Uterus (tissue), 4 donors: ENCODE results near the gene EHMT1. TPM values are rescaled to one million over a fixed set of nuclear protein-coding genes. Genes with fewer than 3 reads are reported as not detected.
"Not testable (repeated sequence)": the region's sequence is repeated elsewhere in the genome, so short reads cannot be mapped to it uniquely, and the experiment has no call there.

Experiments
- DNase-seq, 2 donors: peaks; one replicate each; pipeline ENCODE4 v3.0.0-alpha.2; 2019 to 2020
- H3K27ac ChIP-seq, 2 donors: fragments of 200-600 bp; sonication (generic); 1 replicate in 1 of 2; 2 replicates in 1 of 2; pipeline ENCODE4 v1.5.1; 2016 to 2018
- H3K27me3 ChIP-seq, 2 donors: fragments of 200-600 bp; sonication (generic); one replicate each; pipeline ENCODE4 v1.5.1; 2018 to 2019; ENCODE audit warnings: control low read depth in 1 of 2
- H3K36me3 ChIP-seq, 2 donors: fragments of 200-600 bp; sonication (generic); one replicate each; pipeline ENCODE4 v1.5.1; 2019; ENCODE audit warnings: control low read depth in 1 of 2
- H3K4me1 ChIP-seq, 2 donors: fragments of 200-600 bp; sonication (generic); one replicate each; pipeline ENCODE4 v1.5.1; 2018 to 2019; ENCODE audit warnings: control low read depth in 1 of 2
- H3K4me3 ChIP-seq, 2 donors: fragments of 200-600 bp; sonication (generic); 1 replicate in 1 of 2; 2 replicates in 1 of 2; pipeline ENCODE4 v1.5.1; 2018 to 2019; ENCODE audit warnings: mild to moderate bottlenecking in 1 of 2
- H3K9me3 ChIP-seq, 2 donors: fragments of 200-600 bp; sonication (generic); one replicate each; pipeline ENCODE4 v1.5.1; 2019; ENCODE audit warnings: control low read depth in 1 of 2
- POLR2A ChIP-seq, 2 donors: fragments of 450-650 bp; IDR thresholded peaks; one replicate each; pipeline ENCODE4 v1.6.1; 2016; ENCODE audit warnings: antibody characterized with exemption in 2 of 2, mild to moderate bottlenecking in 1 of 2, moderate library complexity in 1 of 2
- intact Hi-C: fragments of 100-400 bp; cut with DNase I; formaldehyde crosslinking; loops from one replicate; pipeline ENCODE4 v1.15.1; 2023; ENCODE audit warnings: low total_unique reads
- total RNA-seq, 4 donors: library from RNA; depleted of rRNA in 3 of 4; stranded (reverse); fragments of >200 nt in 3 of 4; gene quantifications; one replicate each; pipeline versions ENCODE4 v1.1.0 to v1.2.4, GENCODE V29; 2014 to 2023
- TF ChIP-seq, protein P1 (sequence below), 4 experiments: fragments of 200-600 bp in 2 of 4; fragments of 450-650 bp in 2 of 4; sonication (generic) in 2 of 4; IDR thresholded peaks; one replicate each; pipeline ENCODE4 v1.5.1; 2016 to 2019; ENCODE audit warnings: antibody characterized with exemption in 4 of 4, mild to moderate bottlenecking in 2 of 4, moderate library complexity in 1 of 4
- donor health status: DM: yes; HTN: yes; CAD: no.

EHMT1 gene
- total RNA-seq, 4 donors from 2014 or later: 32.6 to 109 (median 74.9) TPM

DNA sequence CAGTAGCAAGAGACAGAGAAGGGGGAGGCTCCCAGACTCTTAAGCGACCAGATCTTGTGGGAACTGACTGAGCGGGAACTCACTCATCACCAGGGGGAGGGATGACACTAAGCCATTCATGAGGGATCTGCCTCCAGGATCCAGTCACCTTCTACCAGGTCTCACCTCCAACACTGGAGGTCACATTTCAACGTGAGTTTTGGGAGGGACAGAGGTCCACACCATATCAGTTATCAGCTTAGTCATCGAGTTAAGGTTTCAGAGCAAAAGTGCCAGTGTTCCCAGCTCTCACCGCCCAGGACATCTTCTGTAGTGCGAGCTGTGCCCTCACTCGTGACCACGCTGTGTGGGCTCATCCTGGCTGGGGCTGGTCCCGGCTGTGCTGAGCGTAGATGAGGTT lies 160.1 kb downstream of the EHMT1 start:
- TF ChIP-seq POLR2A (IDR thresholded peaks at IDR 0.05): no peak
- TF ChIP-seq, protein P1, sequence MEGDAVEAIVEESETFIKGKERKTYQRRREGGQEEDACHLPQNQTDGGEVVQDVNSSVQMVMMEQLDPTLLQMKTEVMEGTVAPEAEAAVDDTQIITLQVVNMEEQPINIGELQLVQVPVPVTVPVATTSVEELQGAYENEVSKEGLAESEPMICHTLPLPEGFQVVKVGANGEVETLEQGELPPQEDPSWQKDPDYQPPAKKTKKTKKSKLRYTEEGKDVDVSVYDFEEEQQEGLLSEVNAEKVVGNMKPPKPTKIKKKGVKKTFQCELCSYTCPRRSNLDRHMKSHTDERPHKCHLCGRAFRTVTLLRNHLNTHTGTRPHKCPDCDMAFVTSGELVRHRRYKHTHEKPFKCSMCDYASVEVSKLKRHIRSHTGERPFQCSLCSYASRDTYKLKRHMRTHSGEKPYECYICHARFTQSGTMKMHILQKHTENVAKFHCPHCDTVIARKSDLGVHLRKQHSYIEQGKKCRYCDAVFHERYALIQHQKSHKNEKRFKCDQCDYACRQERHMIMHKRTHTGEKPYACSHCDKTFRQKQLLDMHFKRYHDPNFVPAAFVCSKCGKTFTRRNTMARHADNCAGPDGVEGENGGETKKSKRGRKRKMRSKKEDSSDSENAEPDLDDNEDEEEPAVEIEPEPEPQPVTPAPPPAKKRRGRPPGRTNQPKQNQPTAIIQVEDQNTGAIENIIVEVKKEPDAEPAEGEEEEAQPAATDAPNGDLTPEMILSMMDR (IDR thresholded peaks at IDR 0.05): no peak
- intact Hi-C loops: no loop called here
- no peak for DNase-seq
- Histone ChIP-seq H3K36me3 (no peaks in the 10 kb centered on the region), H3K4me3 (no peak overlapping the region), H3K4me1 (no peaks in the 10 kb centered on the region), H3K27ac (no peak overlapping the region), H3K27me3 (no peaks in the 10 kb centered on the region), H3K9me3 (no peaks in the 10 kb centered on the region)

DNA sequence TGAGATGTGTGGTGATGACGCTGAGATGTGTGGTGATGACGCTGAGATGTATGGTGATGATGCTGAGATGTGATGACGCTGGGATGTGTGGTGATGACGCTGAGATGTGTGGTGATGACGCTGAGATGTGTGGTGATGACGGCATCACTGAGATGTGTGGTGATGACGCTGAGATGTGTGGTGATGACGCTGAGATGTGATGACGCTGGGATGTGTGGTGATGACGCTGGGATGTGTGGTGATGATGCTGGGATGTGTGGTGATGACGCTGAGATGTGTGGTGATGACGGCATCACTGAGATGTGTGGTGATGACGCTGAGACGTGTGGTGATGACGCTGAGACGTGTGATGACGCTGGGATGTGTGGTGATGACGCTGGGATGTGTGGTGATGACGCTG lies 161.2 kb downstream of the EHMT1 start:
- DNase-seq, H3K9me3 ChIP-seq, intact Hi-C loops, H3K27me3 ChIP-seq, H3K4me3 ChIP-seq, H3K4me1 ChIP-seq, H3K27ac ChIP-seq, H3K36me3 ChIP-seq: not testable (repeated sequence)

DNA sequence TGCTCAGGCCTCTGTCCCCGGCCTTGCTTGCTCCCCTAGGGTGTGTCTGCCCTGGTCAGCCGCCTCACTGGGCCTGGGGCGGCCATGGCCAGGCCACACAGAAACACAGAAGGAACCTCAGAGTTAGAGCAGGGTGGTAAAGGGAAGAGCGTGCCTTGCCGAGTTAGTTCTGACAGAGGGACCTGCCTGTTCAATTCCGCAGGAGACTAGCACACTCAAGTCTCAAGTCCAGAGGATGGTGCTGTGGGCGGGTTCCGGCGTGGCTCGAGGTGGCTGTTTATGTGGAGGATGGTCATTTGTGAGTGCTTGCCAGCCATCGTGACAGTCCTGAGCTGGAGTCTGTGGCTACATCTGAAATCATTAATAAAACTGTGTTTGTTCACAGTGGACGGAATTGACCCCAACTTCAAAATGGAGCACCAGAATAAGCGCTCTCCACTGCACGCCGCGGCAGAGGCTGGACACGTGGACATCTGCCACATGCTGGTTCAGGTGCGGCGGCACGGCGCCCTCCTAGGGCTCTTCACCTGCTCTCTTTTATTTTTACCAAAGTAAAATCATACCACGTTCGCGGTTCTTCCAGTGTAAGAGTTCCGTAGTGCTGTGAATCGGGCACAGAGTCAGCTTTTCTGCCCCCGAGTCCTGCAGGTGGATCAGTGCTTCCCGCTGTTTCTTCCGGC lies 163.2 kb downstream of the EHMT1 start:
- TF ChIP-seq, protein P1 (IDR thresholded peaks at IDR 0.05): no peak
- TF ChIP-seq POLR2A (IDR thresholded peaks at IDR 0.05): no peak
- Histone ChIP-seq H3K9me3 (no peaks in the 10 kb centered on the region), H3K4me1 (no peaks in the 10 kb centered on the region), H3K36me3 (no peaks in the 10 kb centered on the region), H3K4me3 (no peak overlapping the region), H3K27ac (no peak overlapping the region), H3K27me3 (no peaks in the 10 kb centered on the region)
- DNase-seq: no peak
- intact Hi-C loops: no loop called here

DNA sequence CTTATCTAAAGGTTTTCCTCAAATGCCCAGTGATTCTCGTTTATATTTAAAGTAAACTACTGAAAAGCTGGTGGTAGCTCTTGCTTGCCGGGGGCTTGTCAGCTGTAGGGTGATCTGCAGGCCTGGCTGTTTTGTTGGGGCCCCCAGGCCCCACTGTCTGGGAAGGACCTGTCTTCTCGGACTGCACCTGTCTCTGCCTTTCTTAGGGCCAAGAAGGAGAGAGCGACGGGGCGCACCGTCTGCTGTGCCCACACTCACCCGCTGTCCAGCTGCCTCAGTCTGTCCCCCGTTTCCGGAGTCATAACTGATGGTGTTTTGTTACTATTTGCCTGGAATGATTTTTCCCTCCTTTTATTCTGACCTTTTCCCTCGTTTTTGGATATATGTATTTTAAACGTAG lies 164.7 kb downstream of the EHMT1 start:
- no peak for TF ChIP-seq POLR2A (IDR thresholded peaks at IDR 0.05)
- TF ChIP-seq, protein P1 (IDR thresholded peaks at IDR 0.05): no peak
- Histone ChIP-seq H3K27me3 (no peaks in the 10 kb centered on the region), H3K4me1 (no peaks in the 10 kb centered on the region), H3K4me3 (no peak overlapping the region), H3K9me3 (no peaks in the 10 kb centered on the region), H3K27ac (no peak overlapping the region), H3K36me3 (no peaks in the 10 kb centered on the region)
- no peak for DNase-seq
- intact Hi-C loops: no loop called here

DNA sequence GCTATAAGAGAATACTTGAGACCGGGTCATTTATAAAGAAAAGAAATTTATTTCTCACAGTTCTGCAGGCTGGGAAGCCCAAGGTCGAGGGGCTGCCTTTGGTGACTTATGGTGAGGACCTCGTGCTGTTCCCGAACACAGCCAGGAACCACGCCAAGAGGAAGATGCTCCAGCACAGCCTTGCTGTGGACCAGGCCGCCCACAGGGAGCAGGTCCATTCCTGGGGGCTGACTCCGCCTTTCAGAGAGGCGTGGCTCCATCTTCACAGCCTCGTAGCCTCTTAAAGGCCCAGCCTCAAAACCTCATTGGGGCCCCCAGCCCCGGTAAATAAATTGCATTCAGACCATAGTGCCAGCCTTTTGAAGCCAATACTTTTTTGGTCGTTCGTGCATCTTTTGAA lies 165.2 kb downstream of the EHMT1 start:
- Histone ChIP-seq H3K4me3 (no peak overlapping the region), H3K4me1 (no peaks in the 10 kb centered on the region), H3K36me3 (no peaks in the 10 kb centered on the region), H3K9me3 (no peaks in the 10 kb centered on the region), H3K27ac (no peak overlapping the region), H3K27me3 (no peaks in the 10 kb centered on the region)
- no peak for DNase-seq
- TF ChIP-seq POLR2A (IDR thresholded peaks at IDR 0.05): no peak
- TF ChIP-seq, protein P1 (IDR thresholded peaks at IDR 0.05): no peak
- intact Hi-C loops: no loop called here
